HG03025 (cell line): ENCODE measurements around the gene MCM3.

ENCODE experiments used
- ATAC-seq: cut with Tn5 transposase; IDR thresholded peaks from one replicate; pipeline ENCODE4 v1.9.1; 2021; ENCODE audit warnings: mild to moderate bottlenecking, moderate library complexity; ENCODE audit not compliant: unreplicated experiment, low FRiP score

MCM3 gene

DNA sequence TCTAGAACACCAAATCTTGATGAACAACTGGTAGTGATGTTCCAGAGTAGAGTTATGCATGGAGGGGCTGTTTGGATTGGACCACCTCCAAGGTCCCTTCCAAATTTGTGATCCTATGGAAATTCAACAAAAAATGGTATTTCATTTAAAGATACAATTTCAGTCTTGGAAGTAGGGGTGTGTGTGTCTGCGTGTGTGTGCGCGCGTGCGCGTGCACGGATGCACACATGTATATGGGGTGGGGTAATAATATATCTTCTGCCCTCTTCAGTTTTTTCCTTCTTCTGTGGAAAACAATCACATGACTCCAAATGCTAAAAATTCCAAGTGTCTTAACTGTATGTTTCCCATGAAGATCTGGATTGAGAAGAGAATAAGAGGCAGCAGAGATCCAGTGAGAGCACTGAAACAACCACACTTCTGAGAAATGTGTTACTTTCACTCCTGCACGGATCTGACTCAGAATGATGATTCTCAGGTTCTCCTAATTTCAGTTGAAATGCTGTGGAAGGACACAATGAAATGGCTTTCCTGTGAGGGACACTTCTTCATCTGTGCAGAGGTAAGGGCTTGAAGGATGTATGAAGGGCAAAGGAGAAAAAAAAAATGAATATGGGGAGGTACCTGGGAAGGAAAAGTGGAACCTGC, 29.7 kb downstream of the MCM3 start:
- no peak for ATAC-seq

DNA sequence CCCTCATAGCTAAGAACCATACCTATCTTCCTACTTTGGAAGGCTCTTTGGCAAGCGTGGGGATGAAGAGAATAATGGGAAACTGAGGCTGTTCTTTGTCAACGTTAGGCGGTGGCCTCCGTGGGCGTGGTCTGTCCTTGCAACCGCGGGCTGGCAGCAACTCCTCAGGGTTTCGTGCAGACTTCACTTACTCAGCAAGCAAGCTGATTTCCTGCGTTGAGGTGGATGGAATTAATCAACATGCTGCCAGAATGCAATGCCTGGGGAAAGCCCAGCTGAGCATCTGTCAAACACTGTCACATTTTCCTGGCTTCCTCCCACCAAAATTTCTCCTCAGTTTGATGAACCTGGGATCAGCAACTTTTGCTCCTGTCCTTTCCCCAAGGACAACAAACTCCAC, 31.0 kb downstream of the MCM3 start:
- no peak for ATAC-seq

DNA sequence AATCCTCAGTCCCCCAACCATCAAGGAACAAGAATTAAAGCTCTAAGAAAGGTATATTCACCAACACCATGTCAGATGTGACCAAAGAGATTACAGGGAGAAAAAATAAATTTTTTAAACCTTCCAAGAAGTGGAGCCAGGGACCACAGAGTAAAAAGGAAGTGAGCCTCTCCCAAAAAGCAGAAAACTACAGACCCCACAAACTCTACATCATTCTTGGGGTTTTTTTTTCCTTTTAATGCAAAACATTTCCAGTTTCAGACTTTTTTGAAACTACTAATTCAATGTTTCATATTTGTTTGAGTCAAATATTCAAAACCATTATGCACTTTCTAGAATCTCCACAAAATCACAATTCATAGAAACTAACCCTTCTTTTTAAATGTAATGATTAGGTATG, 33.4 kb downstream of the MCM3 start:
- no peak for ATAC-seq

DNA sequence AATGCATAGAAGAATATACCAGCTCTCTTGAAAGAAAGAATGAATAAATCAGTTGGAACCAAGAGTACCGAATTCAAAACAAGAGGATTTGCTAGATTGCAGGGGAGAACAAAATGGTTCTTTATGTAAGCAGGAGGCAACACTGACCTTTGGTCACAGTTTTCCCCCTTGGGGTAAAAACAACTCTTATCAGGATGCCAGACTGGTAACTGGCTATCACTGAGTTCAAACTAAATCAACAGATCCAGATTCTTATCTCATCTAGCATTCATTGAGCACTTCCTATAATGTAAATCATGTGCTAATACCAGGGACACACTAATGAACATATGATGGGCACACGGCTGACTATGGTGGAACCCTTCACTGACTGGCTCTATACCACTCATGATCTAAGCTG, 35.5 kb downstream of the MCM3 start:
- ATAC-seq = no peak

DNA sequence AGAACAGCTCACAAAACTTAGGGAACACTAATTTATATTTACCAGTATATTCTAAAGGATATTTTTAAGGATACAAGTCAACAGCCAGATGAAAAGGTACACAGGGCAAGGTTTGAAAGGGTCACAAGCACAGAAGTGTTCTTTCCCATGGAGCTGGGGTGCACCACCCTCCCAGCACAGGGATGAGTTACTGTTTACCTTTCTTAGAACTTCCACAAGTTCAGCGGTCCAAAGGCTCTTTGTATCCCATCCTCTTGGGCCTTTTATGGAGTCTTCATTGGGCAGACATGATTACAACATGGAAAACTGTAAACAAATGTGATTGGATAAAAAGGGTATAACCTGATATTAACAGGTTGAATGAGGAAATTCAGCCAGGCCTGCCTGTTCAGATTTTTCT, 39.1 kb downstream of the MCM3 start:
- no peak for ATAC-seq

DNA sequence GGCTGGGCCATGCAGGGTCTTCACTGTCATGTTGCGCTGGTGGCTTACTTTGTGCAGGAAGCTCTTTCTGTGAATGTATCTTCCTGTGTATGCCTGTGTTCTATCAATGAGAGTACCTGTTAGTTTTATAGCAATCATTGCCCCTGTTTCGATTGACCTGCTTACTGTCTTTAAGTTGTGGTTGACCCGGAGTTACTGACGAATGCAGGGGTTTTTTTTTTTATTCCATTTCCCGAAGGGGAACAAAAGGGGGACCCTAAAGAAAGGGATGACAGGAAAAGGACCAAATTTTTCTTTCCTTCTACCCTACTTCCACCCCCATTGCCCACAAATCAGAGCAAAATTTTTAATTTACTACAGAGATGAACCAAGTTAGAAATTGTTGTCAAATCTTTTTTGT, 40.1 kb downstream of the MCM3 start, which contains the start of gene IL17F:
TSS of gene IL17F (minus strand) at position 101 of the 400 bp plus-strand sequence. CDS start at position 30, 71 bp downstream.
- ATAC-seq = no peak

DNA sequence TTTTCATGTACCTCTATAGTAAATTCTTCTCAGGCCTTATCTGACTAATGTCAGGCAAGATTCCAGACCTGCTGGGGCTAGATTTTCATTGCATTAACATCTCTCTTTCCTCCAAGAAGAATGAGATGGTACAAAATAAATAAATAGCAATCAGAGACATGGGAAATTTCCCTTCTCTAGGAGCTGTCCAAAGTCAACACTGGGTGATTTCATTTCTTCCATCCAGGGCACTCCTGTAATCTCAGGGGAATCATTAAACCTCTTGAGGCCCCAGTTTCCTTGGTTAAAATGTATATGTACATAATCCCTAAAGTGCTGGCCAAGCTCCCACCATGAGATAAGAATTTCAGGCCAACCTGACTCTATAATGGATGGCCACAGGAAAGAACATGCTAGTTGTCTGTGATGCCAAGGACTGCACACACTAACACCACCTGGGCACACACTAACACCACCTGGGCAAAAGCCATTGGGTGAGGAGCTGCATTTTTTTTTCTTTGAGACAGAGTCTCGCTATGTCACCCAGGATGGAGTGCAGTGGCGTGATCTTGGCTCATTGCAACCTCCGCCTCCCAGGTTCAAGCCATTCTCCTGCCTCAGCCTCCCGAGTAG, 41.2 kb downstream of the MCM3 start:
- no peak for ATAC-seq

DNA sequence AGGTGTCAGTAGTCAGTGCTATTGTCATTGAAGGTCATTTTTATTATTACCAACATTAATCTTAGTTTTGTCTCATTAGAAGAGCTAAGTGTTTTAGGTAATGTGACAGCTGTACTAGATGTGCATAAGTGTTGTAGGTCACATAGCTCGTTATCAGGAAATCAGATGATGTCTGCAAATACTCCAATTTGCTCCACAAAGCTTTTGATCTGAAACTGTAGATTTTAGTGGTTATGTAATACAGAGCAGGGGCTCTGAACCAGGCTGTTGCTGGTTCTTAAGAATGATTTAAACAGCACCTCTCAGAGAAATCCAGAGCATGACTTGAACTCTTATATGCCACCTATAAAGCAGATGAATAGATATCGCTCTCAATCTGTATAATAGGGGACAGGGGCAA, 42.7 kb downstream of the MCM3 start:
- no peak for ATAC-seq

DNA sequence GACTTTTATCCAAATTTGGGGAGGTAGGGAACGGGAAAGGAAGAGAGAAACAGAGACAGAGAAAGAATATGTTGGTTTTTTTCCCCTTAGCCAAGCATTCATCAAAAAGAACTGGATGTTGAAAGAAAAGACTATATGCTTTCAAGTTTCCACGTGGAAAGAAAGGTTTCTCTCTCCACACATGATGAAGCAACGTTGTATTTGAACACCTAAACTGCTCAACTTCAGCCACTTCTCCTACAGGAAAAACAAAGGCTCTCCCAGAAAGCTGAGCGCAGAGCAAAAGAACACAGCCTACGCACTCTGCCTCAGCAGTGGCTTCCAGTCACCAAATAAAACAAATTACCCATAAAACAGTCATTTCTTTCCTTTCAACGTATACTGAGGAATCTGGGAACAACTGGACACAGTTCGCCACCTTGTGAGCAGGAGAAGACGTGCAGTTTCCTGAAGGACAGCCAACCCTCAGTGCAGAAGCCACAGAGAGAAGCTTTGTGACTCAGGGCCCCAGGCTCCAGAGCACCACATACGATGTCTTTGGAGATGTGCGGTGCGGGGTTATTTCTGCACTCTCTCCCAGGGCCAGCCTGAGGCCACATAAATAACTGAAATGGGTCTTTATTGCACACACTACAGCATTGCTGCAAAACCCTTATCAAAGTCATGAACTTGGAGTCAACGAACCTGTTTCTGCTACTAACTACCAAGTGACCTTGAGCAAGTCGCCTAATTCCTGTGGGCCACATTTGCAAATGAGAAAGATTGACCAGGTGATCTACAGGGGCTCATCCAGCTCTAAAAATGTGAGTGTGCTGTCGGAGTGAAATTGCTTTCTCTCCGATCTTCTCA, 50.3 kb downstream of the MCM3 start:
- peak; percentile 66 for ATAC-seq

DNA sequence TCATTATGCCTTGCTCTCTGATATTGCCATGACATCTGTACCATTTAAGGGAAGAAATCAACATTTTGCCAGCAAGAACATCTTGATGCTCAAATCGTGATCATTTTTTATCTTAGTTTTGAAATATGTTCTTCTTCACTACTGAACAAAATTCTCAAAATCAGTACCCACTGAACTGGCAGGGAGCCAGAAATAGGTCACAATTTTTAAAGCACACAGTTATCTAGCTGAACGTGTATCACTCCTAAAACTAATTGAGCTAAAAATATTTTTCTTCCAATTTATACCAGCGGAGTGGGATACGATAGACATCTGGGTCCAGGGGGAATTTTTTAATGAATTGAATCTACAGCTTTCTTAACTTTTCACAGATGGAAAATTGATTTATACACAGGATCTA, 51.5 kb downstream of the MCM3 start:
- no peak for ATAC-seq

DNA sequence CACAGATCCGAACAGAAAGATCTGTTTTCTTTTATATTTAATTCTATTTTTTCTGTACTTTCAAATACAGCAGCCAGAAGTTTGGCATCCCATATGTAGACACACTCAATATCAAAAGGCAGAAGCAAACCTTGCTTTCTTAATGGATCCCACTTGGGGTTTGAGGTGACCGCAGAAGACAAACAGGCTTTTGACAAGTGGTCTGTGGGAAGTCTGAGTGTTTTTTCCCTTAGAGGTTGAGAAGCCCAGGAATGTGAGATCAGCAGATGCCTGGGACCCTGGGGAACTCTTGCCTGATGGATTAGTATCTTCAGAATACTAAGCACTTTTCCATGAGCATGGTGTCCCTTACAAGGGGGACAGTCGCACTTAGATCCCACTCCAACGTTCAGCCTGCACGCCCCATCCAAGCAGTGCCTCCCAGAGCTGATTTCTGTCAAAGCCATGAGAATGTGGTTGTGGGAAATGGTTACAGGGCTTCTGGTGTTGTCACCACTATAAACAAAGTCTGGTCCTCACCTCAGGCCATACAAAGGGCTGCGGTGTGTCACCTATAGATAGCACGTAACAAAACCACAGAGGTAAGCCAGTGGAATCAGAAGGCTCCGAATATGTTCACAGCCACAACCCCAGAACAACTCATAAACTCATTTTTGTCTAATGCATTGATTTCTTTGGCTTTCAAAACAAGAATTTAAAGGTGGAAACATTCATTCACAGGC, 53.0 kb downstream of the MCM3 start:
- ATAC-seq = no peak

DNA sequence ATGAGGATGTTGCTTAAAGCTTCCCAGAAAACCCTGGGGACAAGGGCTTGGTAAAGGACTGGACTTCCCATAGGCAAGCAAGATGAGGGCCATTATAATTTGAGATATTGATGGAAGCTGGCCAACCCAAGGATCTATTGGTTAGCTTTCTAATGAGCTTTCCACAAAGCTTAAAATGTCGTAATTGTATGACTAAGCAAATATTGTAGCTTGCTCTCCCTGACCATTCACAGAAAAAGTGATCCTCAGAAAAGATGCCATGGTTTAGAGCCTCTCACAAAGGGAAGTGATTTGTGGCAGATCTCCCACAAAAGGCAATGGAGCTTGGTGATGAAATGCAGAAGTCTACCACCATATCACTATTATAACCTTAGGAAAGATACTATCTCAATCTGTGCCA, 53.9 kb downstream of the MCM3 start:
- no peak for ATAC-seq

DNA sequence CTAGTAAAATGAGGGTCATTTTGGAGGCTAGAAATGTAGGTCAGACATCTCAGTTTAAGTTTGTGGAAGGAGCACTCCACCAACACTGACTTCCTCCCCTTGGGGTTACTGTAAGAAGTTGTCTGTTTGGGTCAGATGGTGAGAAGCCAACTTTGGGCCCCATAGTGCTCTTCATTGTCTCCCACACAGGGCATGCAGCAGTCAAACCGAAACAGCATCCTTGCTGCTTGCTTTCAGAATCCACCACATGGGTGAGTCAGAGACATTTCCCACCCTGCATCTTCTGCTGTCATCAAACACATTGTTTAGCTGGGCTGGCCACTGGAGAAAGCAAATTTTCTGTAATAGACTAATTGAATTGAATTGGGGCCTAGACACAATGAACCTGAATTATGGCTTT, 57.0 kb downstream of the MCM3 start:
- ATAC-seq = peak; percentile 100

DNA sequence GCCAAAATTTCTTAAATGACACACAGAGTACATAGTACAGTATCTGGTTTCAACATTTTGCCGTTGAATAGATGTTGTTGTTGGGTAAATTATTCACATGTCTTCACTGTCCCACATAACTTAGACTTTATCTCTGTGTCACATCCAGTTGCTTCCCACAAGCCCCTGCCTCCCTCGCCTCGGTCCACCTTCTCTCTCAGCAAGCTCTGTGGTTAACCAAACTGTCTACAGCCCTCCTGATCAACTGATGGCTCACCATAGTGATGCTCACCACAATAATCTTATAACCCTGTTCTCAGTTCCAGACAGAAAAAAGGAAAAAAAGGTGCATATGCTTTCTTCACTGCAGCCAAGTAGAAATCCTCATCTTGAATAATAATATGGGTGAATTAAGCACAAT, 63.2 kb downstream of the MCM3 start:
- ATAC-seq = peak; percentile 64

DNA sequence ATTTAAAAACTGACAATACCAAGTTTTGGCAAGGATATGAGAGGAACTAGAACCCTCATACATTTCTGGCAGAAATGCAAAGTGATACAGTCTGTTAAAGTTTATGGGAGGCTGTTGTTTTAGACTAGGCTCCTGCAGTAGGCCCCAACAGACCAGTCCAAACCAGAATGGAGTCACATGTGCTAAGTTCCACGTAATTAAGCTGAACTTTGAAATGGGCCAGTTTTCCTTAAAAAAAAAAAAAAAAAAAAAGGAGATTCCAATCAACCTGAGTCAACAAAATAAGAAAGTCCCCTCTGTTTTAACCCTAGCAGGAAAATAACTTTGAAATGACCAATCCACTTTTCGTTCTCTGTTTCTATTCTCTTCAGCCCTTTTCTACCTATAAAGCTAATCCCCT, 66.8 kb downstream of the MCM3 start:
- no peak for ATAC-seq

DNA sequence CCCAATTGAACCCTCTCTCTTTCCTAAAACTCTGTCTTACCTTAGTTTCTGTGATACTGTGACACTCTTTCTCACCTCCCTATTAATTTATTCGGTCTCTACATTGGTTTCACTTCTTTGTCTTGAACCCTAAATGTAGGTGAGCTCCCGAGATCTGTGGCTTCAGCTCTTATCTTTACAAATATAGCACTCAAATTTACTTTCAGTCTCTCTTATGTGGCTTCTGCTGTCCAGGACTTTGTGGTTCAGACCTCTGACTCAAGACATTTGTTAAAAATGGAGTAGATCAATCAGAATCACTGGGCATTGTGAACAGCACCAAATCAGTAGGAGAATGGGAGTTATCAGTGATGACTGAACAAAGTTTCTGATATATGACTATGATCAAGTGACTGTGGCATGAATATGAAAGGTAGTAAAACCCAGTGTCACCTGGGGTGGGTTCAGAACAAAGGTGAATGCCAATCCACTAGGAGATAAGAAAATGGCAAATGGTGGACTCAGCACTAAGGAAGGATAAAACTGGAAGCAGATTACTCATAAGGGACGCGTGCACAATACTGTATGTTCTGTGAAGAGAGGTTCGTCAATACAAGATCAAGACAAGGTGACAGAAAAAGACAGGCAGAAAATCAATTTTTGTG, 67.5 kb downstream of the MCM3 start:
- ATAC-seq = no peak

DNA sequence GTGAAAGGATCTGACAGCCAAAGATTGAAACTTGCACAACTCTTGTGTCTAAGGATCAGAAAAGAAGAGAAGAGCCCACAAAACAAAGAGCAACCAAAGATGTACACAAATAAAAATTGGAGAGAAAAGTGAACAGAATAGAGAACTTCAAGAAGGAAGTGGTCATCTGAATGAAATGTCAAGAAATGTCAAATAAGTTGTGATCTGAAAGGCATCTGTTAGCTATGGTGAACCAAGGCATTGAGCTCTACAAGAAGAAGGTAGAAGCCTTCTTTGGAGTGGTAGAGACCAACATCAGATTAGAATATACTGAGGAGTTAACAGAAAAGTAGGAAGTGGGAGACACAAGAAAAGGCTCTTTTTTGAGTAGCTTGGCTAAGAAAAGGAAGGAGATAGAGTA, 68.8 kb downstream of the MCM3 start:
- no peak for ATAC-seq
